Measurements from ENCODE around the gene ZNF699.
A peak's percentile ranks its signal among the peaks of the same experiment; 100 is the strongest.

Gene ZNF699

GRCh38 chr19:9309139-9309973 lies at the start of gene ZNF699:
TSS of gene ZNF699 (minus strand) at chr19:9309838. CDS start at chr19:9305119, 4,719 bp downstream.
- TF ChIP-seq, protein P1, sequence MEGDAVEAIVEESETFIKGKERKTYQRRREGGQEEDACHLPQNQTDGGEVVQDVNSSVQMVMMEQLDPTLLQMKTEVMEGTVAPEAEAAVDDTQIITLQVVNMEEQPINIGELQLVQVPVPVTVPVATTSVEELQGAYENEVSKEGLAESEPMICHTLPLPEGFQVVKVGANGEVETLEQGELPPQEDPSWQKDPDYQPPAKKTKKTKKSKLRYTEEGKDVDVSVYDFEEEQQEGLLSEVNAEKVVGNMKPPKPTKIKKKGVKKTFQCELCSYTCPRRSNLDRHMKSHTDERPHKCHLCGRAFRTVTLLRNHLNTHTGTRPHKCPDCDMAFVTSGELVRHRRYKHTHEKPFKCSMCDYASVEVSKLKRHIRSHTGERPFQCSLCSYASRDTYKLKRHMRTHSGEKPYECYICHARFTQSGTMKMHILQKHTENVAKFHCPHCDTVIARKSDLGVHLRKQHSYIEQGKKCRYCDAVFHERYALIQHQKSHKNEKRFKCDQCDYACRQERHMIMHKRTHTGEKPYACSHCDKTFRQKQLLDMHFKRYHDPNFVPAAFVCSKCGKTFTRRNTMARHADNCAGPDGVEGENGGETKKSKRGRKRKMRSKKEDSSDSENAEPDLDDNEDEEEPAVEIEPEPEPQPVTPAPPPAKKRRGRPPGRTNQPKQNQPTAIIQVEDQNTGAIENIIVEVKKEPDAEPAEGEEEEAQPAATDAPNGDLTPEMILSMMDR (IDR thresholded peaks at IDR 0.05; ENCODE audit: control extremely low read depth, extremely low read depth, low read depth, missing control alignments), result no peak
- POLR2A ChIA-PET, result no interaction called here
- CTCF ChIA-PET, result interaction anchor here (1.0 to 2.4 kb wide), 3 partner anchors 13 to 104 kb away, joined by 3 to 10 read pairs (median 6); no protein-coding TSS in a partner anchor
- peak; percentile 94 for DNase-seq (ENCODE audit: extremely low spot score)

DNA sequence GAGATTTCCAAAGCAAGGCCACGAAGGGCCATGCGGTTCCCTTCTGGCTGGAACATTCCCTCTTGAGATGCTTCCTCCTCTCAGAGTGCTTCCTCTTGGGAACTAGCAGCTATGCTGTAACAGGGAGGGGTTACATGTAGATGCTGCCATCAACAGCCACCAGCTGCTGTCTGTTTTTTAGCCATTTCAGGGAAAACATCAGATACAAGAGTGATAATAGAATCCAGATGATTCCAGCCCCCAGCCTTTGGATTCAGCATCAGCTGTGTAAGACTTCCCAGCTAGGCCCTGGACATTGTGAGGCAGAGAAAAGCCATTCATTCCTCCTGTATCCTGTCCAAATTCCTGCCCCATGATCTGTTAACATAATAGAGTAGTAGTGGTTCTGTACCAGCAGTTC lies 45.0 kb upstream of the ZNF699 start:
- DNase-seq (ENCODE audit: extremely low spot score), result no peak
- POLR2A ChIA-PET, result no interaction called here
- TF ChIP-seq, protein P1 (IDR thresholded peaks at IDR 0.05; ENCODE audit: control extremely low read depth, extremely low read depth, low read depth, missing control alignments), result no peak
- CTCF ChIA-PET, result no interaction called here

GRCh38 chr19:9353011-9353410 lies 43.4 kb upstream of the ZNF699 start:
- DNase-seq (ENCODE audit: extremely low spot score), result no peak
- TF ChIP-seq, protein P1 (IDR thresholded peaks at IDR 0.05; ENCODE audit: control extremely low read depth, extremely low read depth, low read depth, missing control alignments), result no peak
- ChIA-PET CTCF (no interaction called here), POLR2A (no interaction called here)

DNA sequence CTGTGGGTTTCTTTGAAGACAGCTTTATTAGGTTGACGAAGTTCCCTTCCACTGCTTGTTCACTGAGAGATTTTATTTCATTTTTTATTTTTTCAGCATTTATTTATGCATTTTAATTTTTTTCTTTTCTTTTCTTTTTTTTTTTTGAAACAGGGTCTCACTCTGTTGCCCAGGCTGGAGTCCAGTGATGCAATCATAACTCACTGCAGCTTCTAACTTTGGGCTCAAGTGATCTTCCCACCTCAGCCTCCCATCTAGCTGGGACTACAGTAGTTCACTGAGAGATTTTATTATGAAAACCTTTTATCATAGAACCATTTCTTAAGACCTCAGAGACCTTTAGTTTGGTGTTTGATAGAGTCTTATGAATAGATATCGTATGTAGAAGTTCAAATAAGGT lies 42.9 kb upstream of the ZNF699 start:
- POLR2A ChIA-PET, result no interaction called here

DNA sequence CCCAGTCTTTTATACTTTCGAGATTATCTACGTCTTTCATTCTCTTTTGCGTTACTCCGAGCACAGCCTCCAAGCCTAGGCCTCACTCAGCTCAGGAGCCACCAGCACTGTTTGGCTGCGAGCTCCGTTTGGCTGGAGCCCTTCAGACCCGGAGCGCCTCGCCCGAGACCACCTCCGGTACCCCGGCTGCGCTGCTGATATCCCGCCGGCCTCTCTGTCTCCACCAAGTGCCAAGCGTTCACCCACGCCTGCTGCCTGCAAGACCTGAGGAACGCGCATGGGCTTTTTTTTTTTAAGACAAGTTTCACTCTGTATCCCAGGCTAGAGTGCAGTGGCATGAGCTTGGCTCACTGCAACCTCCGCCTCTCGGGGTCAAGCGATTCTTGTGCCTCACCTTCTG lies 39.0 kb upstream of the ZNF699 start:
- ChIA-PET CTCF (no interaction called here), POLR2A (no interaction called here)
- TF ChIP-seq, protein P1 (IDR thresholded peaks at IDR 0.05; ENCODE audit: control extremely low read depth, extremely low read depth, low read depth, missing control alignments), result no peak
- DNase-seq (ENCODE audit: extremely low spot score), result no peak

More for the DNA sequence above, 42.9 kb upstream of the ZNF699 start:
- CTCF ChIA-PET, result no interaction called here
- TF ChIP-seq, protein P1 (IDR thresholded peaks at IDR 0.05; ENCODE audit: control extremely low read depth, extremely low read depth, low read depth, missing control alignments), result no peak
- DNase-seq (ENCODE audit: extremely low spot score), result no peak

- POLR2A ChIA-PET, result no interaction called here
- CTCF ChIA-PET, result interaction anchor here (1.0 kb wide), 1 partner anchor 11 kb away, joined by 3 read pairs; no protein-coding TSS in a partner anchor
- TF ChIP-seq, protein P1 (IDR thresholded peaks at IDR 0.05; ENCODE audit: control extremely low read depth, extremely low read depth, low read depth, missing control alignments), result no peak
- DNase-seq (ENCODE audit: extremely low spot score), result no peak
Observed at GRCh38 chr19:9348253-9348652, 38.6 kb upstream of the ZNF699 start.

All from GM10248 (cell line).